Skeletal muscle satellite cell (primary cell): ENCODE measurements around the gene HPX.
A peak's percentile ranks its signal among the peaks of the same experiment; 100 is the strongest.
"Not testable (repeated sequence)": the region's sequence is repeated elsewhere in the genome, so short reads cannot be mapped to it uniquely, and the experiment has no call there.

Experiments used
- H3K27me3 ChIP-seq: 2 replicates; pipeline ENCODE4 v1.7.0; 2013; ENCODE audit warnings: low read length; ENCODE audit not compliant: control insufficient read depth, insufficient read depth
- H3K36me3 ChIP-seq: 2 replicates; pipeline ENCODE4 v1.7.0; 2013; ENCODE audit warnings: mild to moderate bottlenecking, control low read depth, low read length; ENCODE audit not compliant: insufficient read depth
- H3K4me1 ChIP-seq: 2 replicates; pipeline ENCODE4 v1.7.0; 2013; ENCODE audit warnings: low read length; ENCODE audit not compliant: control insufficient read depth, insufficient read depth
- H3K4me2 ChIP-seq: 2 replicates; pipeline ENCODE4 v1.7.0; 2013; ENCODE audit warnings: mild to moderate bottlenecking, low read length
- H3K4me3 ChIP-seq: 2 replicates; pipeline ENCODE4 v1.7.0; 2013; ENCODE audit warnings: low read length
- H3K9ac ChIP-seq: 2 replicates; pipeline ENCODE4 v1.7.0; 2013; ENCODE audit warnings: mild to moderate bottlenecking, low read depth, low read length, moderate library complexity
- H3K9me3 ChIP-seq: replicated peaks from 2 replicates; pipeline ENCODE4 v1.7.0; 2013; ENCODE audit warnings: mild to moderate bottlenecking, control low read depth, low read length

The HPX gene

GRCh38 chr11:6397636-6398035, 43.2 kb downstream of the HPX start:
- no peaks in the 10 kb centered on the region for H3K9me3 ChIP-seq
- H3K36me3 ChIP-seq = peaks cover 16% of the 10 kb centered on the region
- H3K27me3 ChIP-seq = no peaks in the 10 kb centered on the region
- H3K4me2 ChIP-seq = no peak overlapping the region
- H3K4me3 ChIP-seq = no peak overlapping the region
- peaks cover under 1% of the 10 kb centered on the region for H3K4me1 ChIP-seq
- no peak overlapping the region for H3K9ac ChIP-seq

- Histone ChIP-seq H3K4me1 (no peaks in the 10 kb centered on the region), H3K4me3 (no peak overlapping the region), H3K27me3 (no peaks in the 10 kb centered on the region), H3K9ac (no peak overlapping the region), H3K4me2 (no peak overlapping the region), H3K36me3 (peaks cover 16% of the 10 kb centered on the region), H3K9me3 (no peaks in the 10 kb centered on the region)
Measured at GRCh38 chr11:6397156-6397555, 43.6 kb downstream of the HPX start.

- Histone ChIP-seq H3K27me3 (no peaks in the 10 kb centered on the region), H3K4me2 (no peak overlapping the region), H3K4me3 (no peak overlapping the region), H3K9me3 (no peaks in the 10 kb centered on the region), H3K4me1 (peaks cover 9% of the 10 kb centered on the region), H3K9ac (no peak overlapping the region), H3K36me3 (peaks cover 16% of the 10 kb centered on the region)
Measured at GRCh38 chr11:6395470-6396060, 45.2 kb downstream of the HPX start.

- Histone ChIP-seq H3K9ac (no peak overlapping the region), H3K4me2 (no peak overlapping the region), H3K4me3 (no peak overlapping the region), H3K36me3 (peaks cover 16% of the 10 kb centered on the region), H3K4me1 (peaks cover 17% of the 10 kb centered on the region), H3K9me3 (no peaks in the 10 kb centered on the region), H3K27me3 (no peaks in the 10 kb centered on the region)
Measured at GRCh38 chr11:6393989-6394670, 46.7 kb downstream of the HPX start.

GRCh38 chr11:6392251-6392650, 48.5 kb downstream of the HPX start:
- H3K36me3 ChIP-seq = peaks cover 16% of the 10 kb centered on the region
- not testable (repeated sequence) for H3K9ac ChIP-seq, H3K4me2 ChIP-seq, H3K27me3 ChIP-seq, H3K4me3 ChIP-seq, H3K9me3 ChIP-seq
- H3K4me1 ChIP-seq = peaks cover 33% of the 10 kb centered on the region

GRCh38 chr11:6391537-6392134, 49.2 kb downstream of the HPX start:
- Histone ChIP-seq H3K9me3 (no peaks in the 10 kb centered on the region), H3K9ac (no peak overlapping the region), H3K4me1 (peaks cover 33% of the 10 kb centered on the region), H3K27me3 (no peaks in the 10 kb centered on the region), H3K36me3 (peaks cover 16% of the 10 kb centered on the region), H3K4me2 (peak overlapping the region; percentile 93), H3K4me3 (peak overlapping the region; percentile 91)

GRCh38 chr11:6390718-6391469, 49.9 kb downstream of the HPX start:
- Histone ChIP-seq H3K4me3 (peak overlapping the region; percentile 91), H3K9me3 (no peaks in the 10 kb centered on the region), H3K9ac (peak overlapping the region; percentile 91), H3K4me2 (peak overlapping the region; percentile 93), H3K36me3 (peaks cover 16% of the 10 kb centered on the region), H3K27me3 (no peaks in the 10 kb centered on the region), H3K4me1 (peaks cover 33% of the 10 kb centered on the region)

- Histone ChIP-seq H3K4me3 (peak within 1 kb of the TSS; percentile 91), H3K9ac (peak within 1 kb of the TSS; percentile 91), H3K9me3 (no peaks in the 10 kb centered on the region), H3K27me3 (no peaks in the 10 kb centered on the region), H3K4me1 (peaks cover 33% of the 10 kb centered on the region), H3K4me2 (peak within 1 kb of the TSS; percentile 93), H3K36me3 (peaks cover 13% of the 10 kb centered on the region)
Measured at GRCh38 chr11:6389905-6390717, 50.7 kb downstream of the HPX start, which contains the start of gene SMPD1. Gene SMPD1 (plus strand): TSS chr11:6390474. CDS start chr11:6390599, 125 bp downstream.

GRCh38 chr11:6388748-6389147, 52.0 kb downstream of the HPX start:
- no peak overlapping the region for H3K4me3 ChIP-seq
- H3K9ac ChIP-seq = no peak overlapping the region
- H3K4me2 ChIP-seq = no peak overlapping the region
- no peaks in the 10 kb centered on the region for H3K9me3 ChIP-seq
- peaks cover 33% of the 10 kb centered on the region for H3K4me1 ChIP-seq
- no peaks in the 10 kb centered on the region for H3K27me3 ChIP-seq
- peaks cover 10% of the 10 kb centered on the region for H3K36me3 ChIP-seq

GRCh38 chr11:6387811-6388599, 52.8 kb downstream of the HPX start:
- no peak overlapping the region for H3K4me3 ChIP-seq
- peak overlapping the region; percentile 50 for H3K4me2 ChIP-seq
- peaks cover 33% of the 10 kb centered on the region for H3K4me1 ChIP-seq
- no peaks in the 10 kb centered on the region for H3K9me3 ChIP-seq
- H3K9ac ChIP-seq = peak overlapping the region; percentile 9
- H3K36me3 ChIP-seq = peaks cover 4% of the 10 kb centered on the region
- no peaks in the 10 kb centered on the region for H3K27me3 ChIP-seq
